GM18505 (cell line): ENCODE results near the gene HBB.
"Not testable (repeated sequence)": the region's sequence is repeated elsewhere in the genome, so short reads cannot be mapped to it uniquely, and the experiment has no call there.

Experiments used
- ATAC-seq: cut with Tn5 transposase; IDR thresholded peaks from one replicate; pipeline ENCODE4 v1.9.1; 2021; ENCODE audit not compliant: unreplicated experiment
- POLR2A ChIP-seq: IDR thresholded peaks from 4 replicates; pipeline ENCODE4 v1.6.1; 2011; ENCODE audit warnings: borderline replicate concordance; ENCODE audit not compliant: insufficient read depth, insufficient read length; ENCODE audit errors: extremely low read depth

Gene HBB

GRCh38 chr11:5226732-5227310 is at the start of gene HBB:
Gene HBB, minus strand, starts transcription at chr11:5227071. Its CDS starts 50 bp downstream, at chr11:5227021.
- no peak for ATAC-seq
- no peak for TF ChIP-seq POLR2A

DNA sequence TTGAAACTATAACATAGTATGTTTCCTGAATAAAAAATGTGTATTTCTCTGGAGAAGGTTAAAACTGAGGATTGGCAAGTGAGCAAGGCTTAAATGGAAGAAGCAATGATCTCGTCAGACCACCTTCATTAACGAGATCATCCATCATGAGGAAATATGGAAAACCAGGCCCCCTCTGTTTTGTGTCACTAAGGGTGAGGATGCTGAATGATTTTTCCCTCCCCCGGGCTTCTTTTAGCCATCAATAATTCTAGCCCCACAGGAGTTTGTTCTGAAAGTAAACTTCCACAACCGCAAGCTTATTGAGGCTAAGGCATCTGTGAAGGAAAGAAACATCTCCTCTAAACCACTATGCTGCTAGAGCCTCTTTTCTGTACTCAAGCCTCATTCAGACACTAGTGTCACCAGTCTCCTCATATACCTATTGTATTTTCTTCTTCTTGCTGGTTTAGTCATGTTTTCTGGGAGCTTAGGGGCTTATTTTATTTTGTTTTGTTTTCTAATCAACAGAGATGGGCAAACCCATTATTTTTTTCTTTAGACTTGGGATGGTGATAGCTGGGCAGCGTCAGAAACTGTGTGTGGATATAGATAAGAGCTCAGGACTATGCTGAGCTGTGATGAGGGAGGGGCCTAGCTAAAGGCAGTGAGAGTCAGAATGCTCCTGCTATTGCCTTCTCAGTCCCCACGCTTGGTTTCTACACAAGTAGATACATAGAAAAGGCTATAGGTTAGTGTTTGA is 48.7 kb upstream of the HBB start:
- TF ChIP-seq POLR2A: no peak
- ATAC-seq: no peak

DNA sequence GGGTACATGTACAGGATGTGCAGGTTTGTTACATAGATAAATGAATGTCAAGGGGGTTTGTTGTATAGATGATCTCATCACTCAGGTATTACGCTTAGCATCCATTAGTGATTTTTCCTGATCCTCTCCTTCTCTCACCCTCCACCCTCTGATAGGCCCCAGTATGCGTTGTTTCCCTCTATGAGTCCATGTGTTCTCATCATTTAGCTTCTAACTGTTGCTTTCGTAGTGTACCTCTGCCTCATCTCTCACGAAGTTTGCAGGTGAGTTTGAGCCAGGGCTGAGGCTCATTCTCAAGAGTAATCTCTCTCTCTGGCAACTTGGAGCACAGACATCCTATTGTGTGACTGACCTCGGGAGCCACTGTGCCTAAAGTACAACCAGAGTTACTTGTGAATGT is 47.5 kb upstream of the HBB start:
- no peak for TF ChIP-seq POLR2A
- ATAC-seq: no peak

GRCh38 chr11:5272395-5273017 is 45.6 kb upstream of the HBB start:
- no peak for ATAC-seq
- TF ChIP-seq POLR2A: no peak

GRCh38 chr11:5269715-5270147 is 42.9 kb upstream of the HBB start, which contains the start of gene HBE1:
Gene HBE1, minus strand, starts transcription at chr11:5269945. Its CDS starts 55 bp downstream, at chr11:5269890.
- ATAC-seq: no peak
- TF ChIP-seq POLR2A: no peak

GRCh38 chr11:5267033-5267563 is 40.2 kb upstream of the HBB start:
- no peak for TF ChIP-seq POLR2A
- ATAC-seq: no peak

DNA sequence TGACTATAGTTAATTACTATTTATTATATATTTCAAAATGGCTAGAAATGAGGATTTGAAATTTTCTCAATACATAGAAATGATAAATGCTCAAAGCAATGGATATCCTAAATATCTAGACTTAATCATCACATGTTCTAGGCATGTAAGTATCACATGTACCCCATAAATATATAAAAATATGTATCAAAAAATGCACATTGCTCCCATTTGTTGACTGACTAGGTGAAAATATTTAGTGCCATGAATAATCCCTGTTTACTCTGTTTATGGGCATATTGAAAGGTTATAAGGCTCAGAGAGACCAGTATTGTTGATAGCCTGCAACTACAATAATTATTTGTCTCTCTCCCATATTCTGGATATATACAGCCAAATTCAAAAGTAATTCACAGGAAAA is 39.7 kb upstream of the HBB start:
- no peak for ATAC-seq
- no peak for TF ChIP-seq POLR2A

DNA sequence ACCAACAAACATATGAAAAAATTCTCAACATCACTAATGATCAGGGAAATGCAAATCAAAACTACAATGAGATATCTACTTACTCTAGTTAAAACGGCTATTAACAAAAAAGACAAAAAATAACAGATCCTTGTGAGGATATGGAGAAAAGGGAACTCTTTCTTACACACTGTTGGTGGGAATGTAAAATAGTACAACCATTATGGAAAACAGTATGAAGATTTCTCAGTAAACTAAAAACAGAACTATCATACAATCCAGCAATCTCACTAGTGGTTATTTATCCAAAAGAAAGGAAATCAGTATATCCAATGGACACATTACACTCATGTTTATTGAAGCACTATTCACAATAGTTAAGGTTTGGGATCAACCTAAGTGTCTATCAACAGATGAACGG is 39.0 kb upstream of the HBB start:
- ATAC-seq: no peak
- no peak for TF ChIP-seq POLR2A

DNA sequence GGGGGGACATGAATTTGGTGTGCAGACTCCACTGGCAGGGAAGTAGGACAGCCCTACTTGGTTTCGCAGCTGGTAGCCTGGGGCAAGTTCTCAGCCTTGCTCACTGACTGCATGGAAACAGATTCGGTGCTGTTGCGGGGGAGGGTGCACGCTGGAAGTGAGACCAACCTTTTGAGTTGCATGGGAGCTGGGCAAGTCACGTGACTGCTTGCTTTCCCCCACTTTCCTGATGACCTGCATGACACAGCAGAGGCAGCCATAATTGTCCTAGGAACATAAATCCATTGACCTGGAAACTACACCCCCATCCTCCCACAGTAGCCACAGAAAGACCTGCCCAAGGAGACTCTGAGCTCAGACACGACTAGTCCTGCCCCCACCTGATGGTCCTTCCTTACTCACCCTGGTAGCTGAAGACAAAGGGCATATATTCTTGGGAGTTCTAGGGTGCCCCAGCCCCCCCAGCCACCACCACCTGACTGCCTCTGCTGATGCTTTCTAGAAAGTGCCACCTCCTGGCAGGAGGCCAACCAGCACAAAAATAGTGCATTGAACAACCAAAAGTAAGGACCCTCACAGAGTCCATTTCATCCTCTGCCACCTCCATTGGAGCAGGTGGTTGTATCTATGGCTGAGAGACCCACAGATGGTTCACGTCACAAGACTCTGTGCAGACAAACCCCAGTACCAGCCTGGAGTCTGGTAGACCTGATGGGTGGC is 31.8 kb upstream of the HBB start:
- ATAC-seq: no peak
- TF ChIP-seq POLR2A: no peak

DNA sequence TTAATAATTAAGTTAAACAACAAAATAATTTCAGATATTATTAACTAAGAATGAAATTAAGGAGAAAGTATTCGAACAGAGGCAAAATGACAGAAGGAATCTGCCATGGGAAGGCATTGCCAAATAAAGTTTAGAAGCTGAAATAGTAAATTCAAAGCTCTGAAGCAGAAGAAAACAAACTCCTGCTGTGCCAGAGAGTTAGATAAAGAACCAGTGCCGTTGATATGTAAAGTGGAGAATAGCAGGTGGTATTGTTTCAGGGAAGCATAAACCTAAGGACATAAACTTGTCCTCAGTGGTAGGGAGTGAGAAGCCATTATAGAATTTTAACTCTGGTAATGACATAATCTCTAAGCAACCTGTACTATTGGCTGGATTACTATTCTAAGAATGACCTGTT is 30.4 kb upstream of the HBB start:
- no peak for ATAC-seq
- TF ChIP-seq POLR2A: no peak

- not testable (repeated sequence) for ATAC-seq
Observed at GRCh38 chr11:5254646-5255413, 28.0 kb upstream of the HBB start, which contains the start of gene HBG2. Gene HBG2, minus strand, starts transcription at chr11:5254781. Its CDS starts 53 bp downstream, at chr11:5254728.

DNA sequence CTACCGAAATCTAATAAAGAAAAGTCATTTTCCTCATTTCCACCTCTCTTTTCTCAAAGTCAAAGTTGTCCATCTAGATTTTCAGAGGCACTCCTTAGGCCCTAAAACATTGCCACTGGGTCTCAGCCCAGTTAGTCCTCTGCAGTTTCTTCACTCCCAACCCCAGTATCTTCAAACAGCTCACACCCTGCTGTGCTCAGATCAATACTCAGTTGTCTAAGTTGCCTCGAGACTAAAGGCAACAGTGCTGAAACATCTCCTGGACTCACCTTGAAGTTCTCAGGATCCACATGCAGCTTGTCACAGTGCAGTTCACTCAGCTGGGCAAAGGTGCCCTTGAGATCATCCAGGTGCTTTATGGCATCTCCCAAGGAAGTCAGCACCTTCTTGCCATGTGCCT is 27.2 kb upstream of the HBB start:
- ATAC-seq: not testable (repeated sequence)

DNA sequence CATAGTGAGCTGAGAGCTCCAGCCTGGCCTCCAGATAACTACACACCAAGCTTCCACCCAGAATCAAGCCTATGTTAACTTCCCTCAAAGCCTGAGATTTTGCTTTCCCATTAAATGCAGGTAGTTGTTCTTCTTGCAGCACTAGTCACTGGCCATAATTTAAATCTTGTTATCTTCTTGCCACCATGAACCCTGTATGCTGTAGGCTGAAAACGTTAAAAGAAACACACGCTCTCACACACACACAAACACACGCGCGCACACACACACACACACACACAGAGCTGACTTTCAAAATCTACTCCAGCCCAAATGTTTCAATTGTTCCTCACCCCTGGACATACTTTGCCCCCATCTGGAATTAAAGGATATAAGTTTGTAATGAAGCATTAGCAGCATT is 26.6 kb upstream of the HBB start:
- ATAC-seq: not testable (repeated sequence)

DNA sequence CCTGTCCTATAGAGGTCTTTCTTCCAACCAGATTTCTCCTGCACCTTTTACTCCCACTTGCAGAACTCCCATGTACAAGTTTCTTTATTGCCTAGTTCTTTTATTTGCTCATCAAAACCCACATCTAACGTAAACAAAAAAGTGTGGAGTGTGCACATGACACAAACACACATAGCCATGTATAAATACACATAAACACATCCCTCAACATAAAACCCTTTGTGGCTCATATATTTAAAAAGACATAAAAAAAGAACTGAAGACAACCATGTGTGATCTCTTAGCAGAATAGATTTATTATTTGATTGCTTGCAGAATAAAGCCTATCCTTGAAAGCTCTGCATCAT is 26.0 kb upstream of the HBB start:
- TF ChIP-seq POLR2A: no peak

More for the DNA sequence above, 26.0 kb upstream of the HBB start:
- ATAC-seq: no peak
